C4-2B (cell line): ENCODE measurements around the gene HMG20A.

Experiments used
- H3K27ac ChIP-seq: fragments of 450-650 bp; 2 replicates; pipeline ENCODE4 v1.5.1; 2017
- ZFX ChIP-seq: fragments of 450-650 bp; IDR thresholded peaks from 2 replicates; pipeline ENCODE4 v1.6.1; 2017
- TF ChIP-seq, protein P1 (sequence below): fragments of 450-650 bp; conservative IDR thresholded peaks from 2 replicates; pipeline ENCODE4 v1.5.1; 2017; ENCODE audit warnings: mild to moderate bottlenecking

Gene HMG20A

GRCh38 chr15:77516076-77516475, 95.4 kb downstream of the HMG20A start:
- TF ChIP-seq ZFX, result no peak
- TF ChIP-seq, protein P1, sequence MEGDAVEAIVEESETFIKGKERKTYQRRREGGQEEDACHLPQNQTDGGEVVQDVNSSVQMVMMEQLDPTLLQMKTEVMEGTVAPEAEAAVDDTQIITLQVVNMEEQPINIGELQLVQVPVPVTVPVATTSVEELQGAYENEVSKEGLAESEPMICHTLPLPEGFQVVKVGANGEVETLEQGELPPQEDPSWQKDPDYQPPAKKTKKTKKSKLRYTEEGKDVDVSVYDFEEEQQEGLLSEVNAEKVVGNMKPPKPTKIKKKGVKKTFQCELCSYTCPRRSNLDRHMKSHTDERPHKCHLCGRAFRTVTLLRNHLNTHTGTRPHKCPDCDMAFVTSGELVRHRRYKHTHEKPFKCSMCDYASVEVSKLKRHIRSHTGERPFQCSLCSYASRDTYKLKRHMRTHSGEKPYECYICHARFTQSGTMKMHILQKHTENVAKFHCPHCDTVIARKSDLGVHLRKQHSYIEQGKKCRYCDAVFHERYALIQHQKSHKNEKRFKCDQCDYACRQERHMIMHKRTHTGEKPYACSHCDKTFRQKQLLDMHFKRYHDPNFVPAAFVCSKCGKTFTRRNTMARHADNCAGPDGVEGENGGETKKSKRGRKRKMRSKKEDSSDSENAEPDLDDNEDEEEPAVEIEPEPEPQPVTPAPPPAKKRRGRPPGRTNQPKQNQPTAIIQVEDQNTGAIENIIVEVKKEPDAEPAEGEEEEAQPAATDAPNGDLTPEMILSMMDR, result no peak
- no peak overlapping the region for H3K27ac ChIP-seq

GRCh38 chr15:77516786-77517185, 96.1 kb downstream of the HMG20A start:
- no peak overlapping the region for H3K27ac ChIP-seq
- TF ChIP-seq ZFX, result no peak
- TF ChIP-seq, protein P1, result no peak

- no peak for TF ChIP-seq ZFX
- TF ChIP-seq, protein P1, result no peak
- no peak overlapping the region for H3K27ac ChIP-seq
Observed at GRCh38 chr15:77517579-77517978, 96.9 kb downstream of the HMG20A start.

GRCh38 chr15:77518458-77518857, 97.8 kb downstream of the HMG20A start:
- no peak for TF ChIP-seq ZFX
- TF ChIP-seq, protein P1, result no peak
- H3K27ac ChIP-seq, result no peak overlapping the region

- TF ChIP-seq, protein P1, result no peak
- TF ChIP-seq ZFX, result no peak
- H3K27ac ChIP-seq, result no peak overlapping the region
Observed at GRCh38 chr15:77519540-77519939, 98.9 kb downstream of the HMG20A start.

DNA sequence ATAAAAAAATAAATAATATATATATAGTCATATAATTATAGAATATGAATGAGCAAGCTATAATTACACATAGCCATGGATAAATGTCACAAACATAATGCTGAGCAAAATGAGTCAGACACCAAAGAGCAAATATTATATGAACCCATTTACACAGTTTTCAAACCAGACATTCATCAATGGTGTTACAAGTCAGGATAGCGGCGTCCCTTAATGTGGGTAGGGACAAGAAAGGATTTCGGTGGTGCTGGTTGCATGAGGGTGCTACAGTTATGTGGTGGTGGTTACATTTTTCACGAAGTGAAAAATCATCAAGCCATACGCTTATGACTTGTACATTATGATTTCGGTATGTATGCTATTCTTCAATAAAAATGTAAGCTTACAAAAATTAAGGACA, 100.5 kb downstream of the HMG20A start:
- TF ChIP-seq, protein P1, result no peak
- TF ChIP-seq ZFX, result no peak
- no peak overlapping the region for H3K27ac ChIP-seq

GRCh38 chr15:77525400-77525811, 104.7 kb downstream of the HMG20A start:
- no peak overlapping the region for H3K27ac ChIP-seq
- TF ChIP-seq, protein P1, result no peak
- TF ChIP-seq ZFX, result no peak
